Adrenal gland (tissue), 12 donors: ENCODE measurements around the gene ABCC3. TPM values are rescaled to one million over a fixed set of nuclear protein-coding genes. Genes with fewer than 3 reads are reported as not detected.
A peak's percentile ranks its signal among the peaks of the same experiment; 100 is the strongest.

ENCODE experiments used
- DNase-seq, 7 donors: peaks; one replicate each; pipeline ENCODE4 v3.0.0-alpha.2; 2019 to 2020
- H3K27ac ChIP-seq, 5 donors: fragments of 200-600 bp; sonication (generic) in 4 of 5; 1 replicate in 3 of 5; 2 replicates in 2 of 5; pipeline versions ENCODE4 v1.5.1 to v1.8.0; 2016 to 2020; ENCODE audit warnings: mild to moderate bottlenecking in 1 of 5
- H3K27me3 ChIP-seq: fragments of 200-600 bp; 2 replicates; pipeline ENCODE4 v1.8.0; 2021
- H3K36me3 ChIP-seq, 2 donors: fragments of 200-600 bp; replicated peaks in 1 of 2; 1 replicate in 1 of 2; 2 replicates in 1 of 2; pipeline versions ENCODE4 v1.5.1 to v1.8.0; 2018 to 2022
- H3K4me1 ChIP-seq, 2 donors: fragments of 200-600 bp; replicated peaks in 1 of 2; 1 replicate in 1 of 2; 2 replicates in 1 of 2; pipeline versions ENCODE4 v1.5.1 to v1.8.0; 2018 to 2021
- H3K4me3 ChIP-seq, 4 donors: fragments of 200-600 bp; sonication (generic) in 3 of 4; one replicate each; pipeline ENCODE4 v1.5.1; 2016 to 2018
- H3K9me3 ChIP-seq, 3 donors: fragments of 200-600 bp; sonication (generic) in 1 of 3; replicated peaks in 1 of 3; 1 replicate in 2 of 3; 2 replicates in 1 of 3; pipeline versions ENCODE4 v1.5.1 to v1.8.0; 2016 to 2021
- POLR2A ChIP-seq, 2 donors: fragments of 450-650 bp; IDR thresholded peaks; one replicate each; pipeline ENCODE4 v1.6.1; 2017; ENCODE audit warnings: antibody characterized with exemption in 2 of 2, mild to moderate bottlenecking in 2 of 2, moderate library complexity in 1 of 2
- WGBS, 4 donors: extraction: QIAGEN DNeasy Blood & Tissue Kit in 2 of 4; methylation state at CpG; one replicate each; pipeline versions ENCODE4 v1.1.5 to v1.1.7; 2013 to 2017; 5-methylcytosine and 5-hydroxymethylcytosine counted together
- intact Hi-C, 2 donors: fragments of 100-400 bp; cut with DNase I; formaldehyde crosslinking; loops; one replicate each; pipeline versions ENCODE4 v1.14.1 to v1.15.0; 2022 to 2023
- polyA plus RNA-seq, 3 donors: library from polyadenylated mRNA; stranded (reverse); fragments of 200-250 nt in 2 of 3; fragments of 350-450 nt in 1 of 3; fragmentation: Illumina TruSeq in 1 of 3; extraction: RNeasy Lipid Tissue Mini Kit (QIAGEN cat#74804) in 1 of 3; gene quantifications; one replicate each; pipeline ENCODE4 v1.2.3, GENCODE V29; 2013 to 2014
- total RNA-seq, 9 donors: library from RNA; depleted of rRNA in 4 of 9; stranded (reverse); fragments of >200 nt in 4 of 9; fragments of 120-200 nt in 1 of 9; fragmentation: NEBNext Ultra II Directional in 1 of 9; extraction: Animal tissue kit (Norgen Biotek cat#: 25700) in 1 of 9; gene quantifications; one replicate each; pipeline versions ENCODE4 v1.1.0 to v1.2.4, GENCODE V29; 2013 to 2023
- TF ChIP-seq, protein P1 (sequence below), 6 experiments: fragments of 450-650 bp in 4 of 6; fragments of 200-600 bp in 2 of 6; sonication (generic) in 1 of 6; IDR thresholded peaks; 1 replicate in 5 of 6; 2 replicates in 1 of 6; pipeline versions ENCODE4 v1.5.1 to v1.8.0; 2016 to 2021; ENCODE audit warnings: antibody characterized with exemption in 6 of 6, mild to moderate bottlenecking in 2 of 6, moderate library complexity in 1 of 6
- donor health status: healthy with polysubstance abuse.
- donor health status: Bipolar disorder and iron deficiency.
- donor health status: DM: yes; HTN: yes; CAD: no.
- donor health status: DM: no; HTN: no; CAD: no.
- donor health status: DM: no; HTN: no; CAD: no.
- donor health status: DM: yes; HTN: yes; CAD: no.

ABCC3 gene
- total and polyA plus RNA-seq, 12 donors, result 7.2 to 448 (median 262) TPM

DNA sequence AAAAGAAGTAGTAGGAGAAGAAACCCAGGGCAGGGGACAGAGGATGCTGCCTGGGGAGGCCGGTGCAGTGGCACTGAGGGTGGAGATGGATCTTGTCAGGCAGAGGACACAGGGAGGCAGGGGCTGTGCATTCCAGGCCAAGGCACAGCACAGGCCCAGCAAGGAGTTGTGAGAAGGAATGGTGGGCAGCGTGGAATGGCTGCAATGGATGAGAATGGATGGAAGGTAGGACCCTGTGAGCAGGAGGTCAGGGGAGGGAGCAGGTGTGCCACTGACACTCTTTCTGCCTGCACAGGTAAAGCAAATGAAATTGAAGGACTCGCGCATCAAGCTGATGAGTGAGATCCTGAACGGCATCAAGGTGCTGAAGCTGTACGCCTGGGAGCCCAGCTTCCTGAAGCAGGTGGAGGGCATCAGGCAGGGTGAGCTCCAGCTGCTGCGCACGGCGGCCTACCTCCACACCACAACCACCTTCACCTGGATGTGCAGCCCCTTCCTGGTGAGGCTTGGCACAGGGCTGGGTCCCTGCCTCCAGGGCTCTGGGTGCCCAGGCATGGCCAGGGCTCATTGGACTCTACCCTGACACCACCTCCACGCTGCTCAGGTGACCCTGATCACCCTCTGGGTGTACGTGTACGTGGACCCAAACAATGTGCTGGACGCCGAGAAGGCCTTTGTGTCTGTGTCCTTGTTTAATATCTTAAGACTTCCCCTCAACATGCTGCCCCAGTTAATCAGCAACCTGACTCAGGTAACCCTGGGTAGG is 32.8 kb downstream of the ABCC3 start:
- WGBS, 4 donors, result 93 to 95% (median 94%) methylated on average over 11 to 14 of the region's 14 CpGs

DNA sequence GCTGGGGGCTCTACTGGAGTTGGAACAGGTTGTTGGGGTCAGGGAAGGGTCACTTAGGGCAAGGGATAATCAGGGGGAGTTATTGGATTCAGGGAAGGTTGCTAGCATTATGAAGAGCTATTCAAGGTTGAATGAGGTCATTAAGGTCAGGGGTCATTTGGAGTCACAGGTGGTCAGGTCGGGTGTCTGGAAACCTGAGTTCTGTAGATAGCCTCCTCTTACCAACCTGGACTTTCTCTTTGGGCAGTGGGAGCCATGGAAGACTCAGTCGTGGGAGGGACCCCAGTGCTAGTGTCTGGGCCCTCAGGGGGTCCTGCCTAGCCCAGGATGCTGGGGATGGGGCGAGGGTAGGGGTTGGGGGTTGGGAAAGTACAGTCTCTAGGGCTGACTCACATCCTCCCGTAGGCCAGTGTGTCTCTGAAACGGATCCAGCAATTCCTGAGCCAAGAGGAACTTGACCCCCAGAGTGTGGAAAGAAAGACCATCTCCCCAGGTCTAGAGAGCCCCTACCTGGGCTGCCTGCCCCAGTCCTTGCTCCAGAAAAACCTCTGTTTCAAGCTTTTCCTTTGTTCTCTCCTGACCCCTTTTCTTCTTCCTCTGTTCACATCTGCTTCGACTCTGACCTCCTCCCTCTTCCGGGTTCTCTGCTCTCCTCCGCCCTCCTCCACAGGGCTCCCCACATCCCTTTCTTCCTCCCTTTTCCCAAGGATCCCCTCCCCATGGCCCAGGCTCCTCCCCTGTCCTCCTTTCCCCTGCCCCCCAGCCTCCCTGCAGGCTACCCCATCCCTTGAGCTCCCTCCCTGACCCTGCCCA is 33.5 kb downstream of the ABCC3 start:
- Histone ChIP-seq H3K27ac (peak overlapping the region in 4 of 5 donors; percentile 23 to 68 (median 33)), H3K4me3 (no peak overlapping the region), H3K36me3 (no peaks in the 10 kb centered on the region), H3K4me1 (peaks cover 6 to 24% of the 10 kb centered on the region in 2 donors), H3K27me3 (no peaks in the 10 kb centered on the region), H3K9me3 (no peaks in the 10 kb centered on the region)
- WGBS, 4 donors, result 35 to 52% (median 43%) methylated on average over 7 to 8 of the region's 8 CpGs
- intact Hi-C loops, result no loop called here
- TF ChIP-seq POLR2A (IDR thresholded peaks at IDR 0.05), result no peak
- TF ChIP-seq, protein P1, sequence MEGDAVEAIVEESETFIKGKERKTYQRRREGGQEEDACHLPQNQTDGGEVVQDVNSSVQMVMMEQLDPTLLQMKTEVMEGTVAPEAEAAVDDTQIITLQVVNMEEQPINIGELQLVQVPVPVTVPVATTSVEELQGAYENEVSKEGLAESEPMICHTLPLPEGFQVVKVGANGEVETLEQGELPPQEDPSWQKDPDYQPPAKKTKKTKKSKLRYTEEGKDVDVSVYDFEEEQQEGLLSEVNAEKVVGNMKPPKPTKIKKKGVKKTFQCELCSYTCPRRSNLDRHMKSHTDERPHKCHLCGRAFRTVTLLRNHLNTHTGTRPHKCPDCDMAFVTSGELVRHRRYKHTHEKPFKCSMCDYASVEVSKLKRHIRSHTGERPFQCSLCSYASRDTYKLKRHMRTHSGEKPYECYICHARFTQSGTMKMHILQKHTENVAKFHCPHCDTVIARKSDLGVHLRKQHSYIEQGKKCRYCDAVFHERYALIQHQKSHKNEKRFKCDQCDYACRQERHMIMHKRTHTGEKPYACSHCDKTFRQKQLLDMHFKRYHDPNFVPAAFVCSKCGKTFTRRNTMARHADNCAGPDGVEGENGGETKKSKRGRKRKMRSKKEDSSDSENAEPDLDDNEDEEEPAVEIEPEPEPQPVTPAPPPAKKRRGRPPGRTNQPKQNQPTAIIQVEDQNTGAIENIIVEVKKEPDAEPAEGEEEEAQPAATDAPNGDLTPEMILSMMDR (IDR thresholded peaks at IDR 0.05), result no peak
- DNase-seq, result no peak

More for the DNA sequence above, 32.8 kb downstream of the ABCC3 start:
- H3K27me3 ChIP-seq, result no peaks in the 10 kb centered on the region
- H3K36me3 ChIP-seq, result no peaks in the 10 kb centered on the region
- no peak for TF ChIP-seq POLR2A (IDR thresholded peaks at IDR 0.05)
- TF ChIP-seq, protein P1 (IDR thresholded peaks at IDR 0.05), result no peak
- H3K4me3 ChIP-seq, result no peak overlapping the region
- peak overlapping the region in 3 of 5 donors; percentile 23 to 68 (median 41) for H3K27ac ChIP-seq
- intact Hi-C loops, result no loop called here
- no peaks in the 10 kb centered on the region for H3K9me3 ChIP-seq
- peaks cover 8 to 29% of the 10 kb centered on the region in 2 donors for H3K4me1 ChIP-seq
- DNase-seq, result no peak

DNA sequence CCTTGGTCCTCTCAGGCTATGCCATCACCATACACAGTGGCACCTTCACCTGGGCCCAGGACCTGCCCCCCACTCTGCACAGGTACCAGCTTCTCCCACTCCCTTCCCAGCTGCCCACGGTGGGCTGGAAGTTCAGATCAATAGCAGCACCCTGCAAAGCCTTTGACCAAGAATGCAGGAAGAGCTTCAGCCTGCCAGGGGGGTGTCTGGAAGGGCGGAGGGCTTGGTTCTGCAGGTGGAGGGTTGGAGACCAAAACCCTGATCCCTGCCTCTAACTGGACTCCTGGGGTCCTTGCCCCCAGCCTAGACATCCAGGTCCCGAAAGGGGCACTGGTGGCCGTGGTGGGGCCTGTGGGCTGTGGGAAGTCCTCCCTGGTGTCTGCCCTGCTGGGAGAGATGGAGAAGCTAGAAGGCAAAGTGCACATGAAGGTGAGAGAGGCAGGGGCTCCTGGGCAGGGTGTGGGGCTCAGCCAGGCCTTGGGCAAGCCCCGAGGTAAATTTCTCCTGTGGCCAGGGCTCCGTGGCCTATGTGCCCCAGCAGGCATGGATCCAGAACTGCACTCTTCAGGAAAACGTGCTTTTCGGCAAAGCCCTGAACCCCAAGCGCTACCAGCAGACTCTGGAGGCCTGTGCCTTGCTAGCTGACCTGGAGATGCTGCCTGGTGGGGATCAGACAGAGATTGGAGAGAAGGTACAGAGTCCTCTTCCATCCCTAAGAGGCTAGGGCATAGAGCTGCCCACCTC is 34.3 kb downstream of the ABCC3 start:
- intact Hi-C loops, result no loop called here
- DNase-seq, result no peak
- WGBS, 4 donors, result 83 to 93% (median 88%) methylated on average over 4 to 9 of the region's 9 CpGs
- no peak overlapping the region for H3K4me3 ChIP-seq
- no peaks in the 10 kb centered on the region for H3K27me3 ChIP-seq
- TF ChIP-seq POLR2A (IDR thresholded peaks at IDR 0.05), result no peak
- TF ChIP-seq, protein P1 (IDR thresholded peaks at IDR 0.05), result no peak
- H3K9me3 ChIP-seq, result no peaks in the 10 kb centered on the region
- no peaks in the 10 kb centered on the region for H3K36me3 ChIP-seq
- peak overlapping the region in 2 of 5 donors; percentile 5 to 68 for H3K27ac ChIP-seq
- H3K4me1 ChIP-seq, result peaks cover 4 to 18% of the 10 kb centered on the region in 2 donors

DNA sequence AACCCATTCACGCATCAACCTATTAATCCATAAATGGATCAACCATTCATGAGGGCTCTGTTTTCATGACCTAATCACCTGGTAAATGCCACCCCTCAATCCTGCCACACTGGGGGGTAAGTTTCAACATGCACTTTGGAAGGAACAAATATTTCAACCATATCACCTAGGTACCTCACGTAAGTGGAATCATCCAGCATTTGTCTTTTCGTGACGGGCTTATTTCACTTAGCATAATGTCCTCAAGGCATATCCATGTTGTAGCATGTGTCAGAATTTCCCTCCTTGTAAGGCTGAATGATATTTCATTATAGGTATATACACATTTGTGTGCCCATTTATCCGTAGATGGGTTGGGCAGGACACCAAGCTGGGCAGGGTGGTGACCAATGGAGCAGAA is 37.4 kb downstream of the ABCC3 start:
- intact Hi-C loops, result no loop called here
- peak in 1 of 7 donors; percentile 2 for DNase-seq
- WGBS, 4 donors, result 92 to 98% (median 95%) methylated on average over 4 to 5 of the region's 5 CpGs

More for the DNA sequence above, 37.4 kb downstream of the ABCC3 start:
- no peak overlapping the region for H3K4me3 ChIP-seq
- H3K4me1 ChIP-seq, result peaks cover 4 to 18% of the 10 kb centered on the region in 2 donors
- H3K27me3 ChIP-seq, result no peaks in the 10 kb centered on the region
- H3K36me3 ChIP-seq, result no peaks in the 10 kb centered on the region
- no peak overlapping the region for H3K27ac ChIP-seq
- H3K9me3 ChIP-seq, result no peaks in the 10 kb centered on the region
- TF ChIP-seq POLR2A (IDR thresholded peaks at IDR 0.05), result no peak
- TF ChIP-seq, protein P1 (IDR thresholded peaks at IDR 0.05), result no peak
